Pancreas (tissue), 10 donors: ENCODE data around the gene TP53I11. TPM values are rescaled to one million over a fixed set of nuclear protein-coding genes. Genes with fewer than 3 reads are reported as not detected.
A peak's percentile ranks its signal among the peaks of the same experiment; 100 is the strongest.

Source experiments
- ATAC-seq, 4 donors: fragments of 200-7000 bp; cut with Tn5 transposase; one replicate each; pipeline versions ENCODE4 v1.8.0 to v1.9.1; 2020; ENCODE audit warnings: mild to moderate bottlenecking in 4 of 4, moderate library complexity in 4 of 4
- DNase-seq, 6 donors: peaks; one replicate each; pipeline ENCODE4 v3.0.0-alpha.2; 2020
- FAIRE-seq: peaks from 2 replicates; lab custom pipeline; 2012; peaks lifted over from hg19 to GRCh38; lab: Jason Lieb, UNC
- H3K27ac ChIP-seq, 4 donors: fragments of 200-600 bp; sonication (generic); 1 replicate in 3 of 4; 2 replicates in 1 of 4; pipeline versions ENCODE4 v1.5.0 to v1.8.0; 2020
- H3K27me3 ChIP-seq, 4 donors: fragments of 200-600 bp; one replicate each; pipeline ENCODE4 v1.8.0; 2021
- H3K36me3 ChIP-seq, 3 donors: fragments of 200-600 bp; sonication (generic) in 1 of 3; one replicate each; pipeline versions ENCODE4 v1.5.0 to v1.8.0; 2020 to 2021
- H3K4me1 ChIP-seq, 3 donors: fragments of 200-600 bp; one replicate each; pipeline ENCODE4 v1.8.0; 2021
- H3K4me3 ChIP-seq, 4 donors: fragments of 200-600 bp; sonication (generic) in 2 of 4; one replicate each; pipeline versions ENCODE4 v1.5.0 to v1.8.0; 2020 to 2021
- H3K9me3 ChIP-seq, 4 donors: fragments of 200-600 bp; one replicate each; pipeline ENCODE4 v1.8.0; 2021
- WGBS, 2 donors: extraction: QIAGEN DNeasy Blood & Tissue Kit; methylation state at CpG; one replicate each; pipeline ENCODE4 v1.1.7; 2013; 5-methylcytosine and 5-hydroxymethylcytosine counted together
- intact Hi-C, 3 donors: fragments of 100-400 bp; cut with DNase I; formaldehyde crosslinking; loops; one replicate each; pipeline versions ENCODE4 v1.11.1 to v1.14.2; 2022
- polyA plus RNA-seq, 2 donors: library from polyadenylated mRNA; stranded (reverse); fragments of 200-250 nt; gene quantifications; one replicate each; pipeline ENCODE4 v1.2.3, GENCODE V29; 2013
- total RNA-seq, 6 donors: library from RNA; stranded (reverse); fragmentation: NEBNext Ultra II Directional in 4 of 6; extraction: Animal tissue kit (Norgen Biotek cat#: 25700) in 4 of 6; gene quantifications; one replicate each; pipeline versions ENCODE4 v1.2.1 to v1.2.4, GENCODE V29; 2021 to 2023
- TF ChIP-seq, protein P1 (sequence below), 4 donors: fragments of 200-600 bp; sonication (generic) in 3 of 4; IDR thresholded peaks; one replicate each; pipeline versions ENCODE4 v1.5.0 to v1.8.0; 2021; ENCODE audit warnings: antibody characterized with exemption in 4 of 4
- donor health status: healthy with polysubstance abuse.
- donor health status: DM: no; HTN: no; CAD: no; lungs with moderate emphysema.
- donor health status: DM: no; HTN: no; CAD: no.
- donor health status: control.
- donor health status: control.
- donor health status: Bipolar disorder and iron deficiency.
- donor health status: DM: yes; HTN: yes; CAD: no.
- donor health status: DM: no; HTN: no; CAD: no.
- donor health status: DM: no; HTN: no; CAD: no.
- donor health status: DM: yes; HTN: yes; CAD: no.

The TP53I11 gene
- total and polyA plus RNA-seq, 8 donors = 18.8 to 40.2 (median 28.7) TPM

DNA sequence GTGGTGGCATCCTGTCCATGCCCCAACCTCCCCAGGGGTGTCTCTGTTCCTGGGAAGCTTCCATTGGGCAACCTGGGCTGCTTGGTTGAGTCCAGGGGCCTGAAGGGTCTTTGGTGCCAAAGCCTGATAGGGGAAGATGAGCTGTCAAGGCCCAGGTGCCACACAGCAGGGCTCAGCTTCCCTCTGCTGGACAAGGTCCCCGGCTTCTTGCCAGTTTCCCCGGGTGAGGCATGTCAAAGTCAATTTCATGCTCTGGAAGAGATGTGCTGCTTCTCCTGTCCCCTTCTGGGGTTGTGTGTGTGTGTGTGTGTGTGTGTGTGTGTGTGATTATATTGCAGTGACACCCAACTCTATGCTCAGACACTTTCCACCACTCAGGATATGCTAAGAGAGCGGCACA lies 26.9 kb downstream of the TP53I11 start:
- 76 to 79% methylated on average over 3 of the region's 3 CpGs for WGBS, 2 donors
- TF ChIP-seq, protein P1, sequence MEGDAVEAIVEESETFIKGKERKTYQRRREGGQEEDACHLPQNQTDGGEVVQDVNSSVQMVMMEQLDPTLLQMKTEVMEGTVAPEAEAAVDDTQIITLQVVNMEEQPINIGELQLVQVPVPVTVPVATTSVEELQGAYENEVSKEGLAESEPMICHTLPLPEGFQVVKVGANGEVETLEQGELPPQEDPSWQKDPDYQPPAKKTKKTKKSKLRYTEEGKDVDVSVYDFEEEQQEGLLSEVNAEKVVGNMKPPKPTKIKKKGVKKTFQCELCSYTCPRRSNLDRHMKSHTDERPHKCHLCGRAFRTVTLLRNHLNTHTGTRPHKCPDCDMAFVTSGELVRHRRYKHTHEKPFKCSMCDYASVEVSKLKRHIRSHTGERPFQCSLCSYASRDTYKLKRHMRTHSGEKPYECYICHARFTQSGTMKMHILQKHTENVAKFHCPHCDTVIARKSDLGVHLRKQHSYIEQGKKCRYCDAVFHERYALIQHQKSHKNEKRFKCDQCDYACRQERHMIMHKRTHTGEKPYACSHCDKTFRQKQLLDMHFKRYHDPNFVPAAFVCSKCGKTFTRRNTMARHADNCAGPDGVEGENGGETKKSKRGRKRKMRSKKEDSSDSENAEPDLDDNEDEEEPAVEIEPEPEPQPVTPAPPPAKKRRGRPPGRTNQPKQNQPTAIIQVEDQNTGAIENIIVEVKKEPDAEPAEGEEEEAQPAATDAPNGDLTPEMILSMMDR (IDR thresholded peaks at IDR 0.05) = no peak
- Histone ChIP-seq H3K27me3 (no peaks in the 10 kb centered on the region), H3K4me3 (no peak overlapping the region), H3K4me1 (no peaks in the 10 kb centered on the region), H3K27ac (no peak overlapping the region), H3K36me3 (no peaks in the 10 kb centered on the region), H3K9me3 (no peaks in the 10 kb centered on the region)
- no peak for DNase-seq
- FAIRE-seq = no peak
- ATAC-seq = no peak
- intact Hi-C loops = no loop called here

DNA sequence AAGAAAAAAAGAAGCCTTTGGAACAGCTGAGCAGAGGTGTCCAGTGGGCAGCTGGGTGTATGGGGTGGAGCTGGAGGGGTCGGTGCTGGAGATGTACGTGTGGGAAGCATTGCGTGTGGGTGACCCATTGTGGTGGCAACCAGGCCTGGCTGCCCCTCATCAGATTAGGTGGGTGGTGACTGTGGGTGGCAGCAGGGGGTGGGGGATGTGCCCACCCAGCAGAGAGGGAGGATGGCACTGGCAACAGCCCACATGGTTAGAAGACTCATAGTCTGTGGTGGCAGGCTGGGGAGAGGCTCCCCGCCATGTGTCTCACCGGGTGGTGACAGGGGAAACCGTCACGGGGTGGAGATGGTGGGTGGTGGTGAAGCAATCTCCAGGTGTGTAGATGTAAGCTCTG lies 27.6 kb downstream of the TP53I11 start:
- Histone ChIP-seq H3K4me1 (no peaks in the 10 kb centered on the region), H3K27ac (no peak overlapping the region), H3K9me3 (no peaks in the 10 kb centered on the region), H3K36me3 (no peaks in the 10 kb centered on the region), H3K4me3 (no peak overlapping the region), H3K27me3 (no peaks in the 10 kb centered on the region)
- DNase-seq = no peak
- FAIRE-seq = no peak
- intact Hi-C loops = no loop called here
- no peak for ATAC-seq
- WGBS, 2 donors = 76 to 78% methylated on average over 7 of the region's 7 CpGs
- TF ChIP-seq, protein P1 (IDR thresholded peaks at IDR 0.05) = no peak

GRCh38 chr11:44920451-44920850 lies 30.2 kb downstream of the TP53I11 start:
- H3K27me3 ChIP-seq = no peaks in the 10 kb centered on the region
- WGBS, 2 donors = 61 to 80% methylated on average over 7 of the region's 7 CpGs
- ATAC-seq = no peak
- intact Hi-C loops = no loop called here
- H3K4me3 ChIP-seq = no peak overlapping the region
- H3K4me1 ChIP-seq = no peaks in the 10 kb centered on the region
- no peak for FAIRE-seq
- no peaks in the 10 kb centered on the region for H3K36me3 ChIP-seq
- DNase-seq = no peak
- TF ChIP-seq, protein P1 (IDR thresholded peaks at IDR 0.05) = no peak
- no peak overlapping the region for H3K27ac ChIP-seq
- no peaks in the 10 kb centered on the region for H3K9me3 ChIP-seq

GRCh38 chr11:44917741-44918140 lies 32.9 kb downstream of the TP53I11 start:
- no peak for FAIRE-seq

DNA sequence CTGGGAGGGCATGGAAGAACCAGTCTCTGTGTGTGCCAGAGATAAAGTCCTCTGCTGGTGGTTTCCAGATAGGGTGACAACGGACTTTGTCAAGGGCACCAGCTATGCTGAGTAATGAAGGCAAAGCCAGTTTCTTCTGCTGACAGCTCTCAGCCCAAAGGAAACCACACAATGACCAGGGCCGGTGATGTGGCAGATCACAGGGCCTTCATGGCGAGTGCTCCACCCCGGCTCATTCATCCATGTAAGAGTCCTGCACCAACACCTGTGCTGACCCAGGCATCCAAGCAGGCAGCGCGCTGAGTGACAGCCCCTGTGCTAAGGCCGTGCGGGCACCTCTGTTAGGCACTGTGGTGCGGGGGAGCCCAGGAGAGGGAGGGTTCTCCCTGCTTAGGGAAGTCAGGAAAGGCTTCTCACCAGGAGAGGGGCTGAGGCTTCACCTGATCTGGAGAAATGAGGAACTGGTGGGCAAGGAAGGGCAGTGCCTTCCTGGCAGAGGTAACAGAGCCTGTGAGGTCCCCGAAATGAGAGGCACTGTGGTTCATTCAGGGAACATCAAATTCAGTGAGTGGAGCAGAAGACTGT lies 33.8 kb downstream of the TP53I11 start:
- intact Hi-C loops = loop anchor here in 2 of 3 donors (10.0 kb wide), 2 partner anchors 292 to 362 kb away; no protein-coding TSS in a partner anchor
- H3K27me3 ChIP-seq = no peaks in the 10 kb centered on the region
- no peaks in the 10 kb centered on the region for H3K4me1 ChIP-seq
- no peak for DNase-seq
- no peaks in the 10 kb centered on the region for H3K9me3 ChIP-seq
- H3K27ac ChIP-seq = no peak overlapping the region
- FAIRE-seq = no peak
- 65 to 71% methylated on average over 10 of the region's 10 CpGs for WGBS, 2 donors
- ATAC-seq = peak in 3 of 4 donors; percentile 22 to 57 (median 24)
- H3K36me3 ChIP-seq = no peaks in the 10 kb centered on the region
- TF ChIP-seq, protein P1 (IDR thresholded peaks at IDR 0.05) = no peak
- H3K4me3 ChIP-seq = no peak overlapping the region

More at GRCh38 chr11:44917741-44918140, 32.9 kb downstream of the TP53I11 start:
- Histone ChIP-seq H3K27me3 (no peaks in the 10 kb centered on the region), H3K27ac (no peak overlapping the region), H3K4me3 (no peak overlapping the region), H3K4me1 (no peaks in the 10 kb centered on the region), H3K36me3 (no peaks in the 10 kb centered on the region), H3K9me3 (no peaks in the 10 kb centered on the region)
- intact Hi-C loops = loop anchor here in 2 of 3 donors (10.0 kb wide), 2 partner anchors 293 to 363 kb away; no protein-coding TSS in a partner anchor
- TF ChIP-seq, protein P1 (IDR thresholded peaks at IDR 0.05) = no peak
- ATAC-seq = no peak
- DNase-seq = no peak
- WGBS, 2 donors = 85 to 92% methylated on average over 4 of the region's 4 CpGs
